Measurements from ENCODE around the gene ARHGEF12. TPM values are rescaled to one million over a fixed set of nuclear protein-coding genes. Genes with fewer than 3 reads are reported as not detected.

The ARHGEF12 gene
- total RNA-seq, 2 donors from 2014 or later: 113 to 132 TPM

GRCh38 chr11:120527111-120527761 lies 191.0 kb downstream of the ARHGEF12 start:
- no peak for TF ChIP-seq CTCF (IDR thresholded peaks at IDR 0.05)
- H3K27ac ChIP-seq: no peak overlapping the region
- no peaks in the 10 kb centered on the region for H3K27me3 ChIP-seq (replicated peaks; ENCODE audit: insufficient read depth)
- H3K9me3 ChIP-seq: no peaks in the 10 kb centered on the region
- no peak overlapping the region for H3K4me3 ChIP-seq
- H3K4me1 ChIP-seq (ENCODE audit: control insufficient read depth in 1 of 2, low read depth in 2 of 2): no peaks in the 10 kb centered on the region
- ATAC-seq (ENCODE audit: insufficient number of reproducible peaks, low FRiP score, low read depth) (no peak), DNase-seq (ENCODE audit: low spot score) (no peak)
- no peaks in the 10 kb centered on the region for H3K36me3 ChIP-seq

GRCh38 chr11:120528749-120529148 lies 192.5 kb downstream of the ARHGEF12 start:
- Histone ChIP-seq H3K4me3 (no peak overlapping the region), H3K4me1 (ENCODE audit: control insufficient read depth in 1 of 2, low read depth in 2 of 2) (no peaks in the 10 kb centered on the region), H3K36me3 (no peaks in the 10 kb centered on the region), H3K27me3 (replicated peaks; ENCODE audit: insufficient read depth) (no peaks in the 10 kb centered on the region), H3K27ac (no peak overlapping the region), H3K9me3 (no peaks in the 10 kb centered on the region)
- TF ChIP-seq CTCF (IDR thresholded peaks at IDR 0.05): no peak
- no peak for DNase-seq (ENCODE audit: low spot score)
- no peak for ATAC-seq (ENCODE audit: insufficient number of reproducible peaks, low FRiP score, low read depth)

GRCh38 chr11:120529214-120529613 lies 193.0 kb downstream of the ARHGEF12 start:
- Histone ChIP-seq H3K27ac (no peak overlapping the region), H3K9me3 (no peaks in the 10 kb centered on the region), H3K36me3 (no peaks in the 10 kb centered on the region), H3K4me1 (ENCODE audit: control insufficient read depth in 1 of 2, low read depth in 2 of 2) (no peaks in the 10 kb centered on the region), H3K27me3 (replicated peaks; ENCODE audit: insufficient read depth) (no peaks in the 10 kb centered on the region), H3K4me3 (no peak overlapping the region)
- TF ChIP-seq CTCF (IDR thresholded peaks at IDR 0.05): no peak
- no peak for ATAC-seq (ENCODE audit: insufficient number of reproducible peaks, low FRiP score, low read depth)
- DNase-seq (ENCODE audit: low spot score): no peak

- H3K9me3 ChIP-seq: no peaks in the 10 kb centered on the region
- H3K4me3 ChIP-seq: no peak overlapping the region
- H3K36me3 ChIP-seq: no peaks in the 10 kb centered on the region
- no peak overlapping the region for H3K27ac ChIP-seq
- H3K4me1 ChIP-seq (ENCODE audit: control insufficient read depth in 1 of 2, low read depth in 2 of 2): no peaks in the 10 kb centered on the region
- ATAC-seq (ENCODE audit: insufficient number of reproducible peaks, low FRiP score, low read depth) (no peak), DNase-seq (ENCODE audit: low spot score) (no peak)
- H3K27me3 ChIP-seq (replicated peaks; ENCODE audit: insufficient read depth): no peaks in the 10 kb centered on the region
- no peak for TF ChIP-seq CTCF (IDR thresholded peaks at IDR 0.05)
These were observed 193.7 kb downstream of the ARHGEF12 start for GRCh38 chr11:120529911-120530310.

- ATAC-seq (ENCODE audit: insufficient number of reproducible peaks, low FRiP score, low read depth) (no peak), DNase-seq (ENCODE audit: low spot score) (no peak)
- Histone ChIP-seq H3K36me3 (no peaks in the 10 kb centered on the region), H3K27ac (no peak overlapping the region), H3K27me3 (replicated peaks; ENCODE audit: insufficient read depth) (no peaks in the 10 kb centered on the region), H3K9me3 (no peaks in the 10 kb centered on the region), H3K4me1 (ENCODE audit: control insufficient read depth in 1 of 2, low read depth in 2 of 2) (no peaks in the 10 kb centered on the region), H3K4me3 (no peak overlapping the region)
- no peak for TF ChIP-seq CTCF (IDR thresholded peaks at IDR 0.05)
These were observed 196.0 kb downstream of the ARHGEF12 start for GRCh38 chr11:120532082-120532831.
